GM23338 (cell line): ENCODE results near the gene COL6A3.

Experiments used
- CTCF ChIP-seq, 2 experiments: fragments of 200-600 bp in 1 of 2; sonication (generic) in 1 of 2; conservative IDR thresholded peaks; 2 replicates each; pipeline versions ENCODE4 v1.5.1 to v1.6.1; 2016 to 2017; ENCODE audit warnings: antibody characterized with exemption in 2 of 2, low read depth in 2 of 2, mild to moderate bottlenecking in 2 of 2, moderate library complexity in 1 of 2
- TF ChIP-seq, protein P1 (sequence below): IDR thresholded peaks from one replicate; pipeline ENCODE4 v1.6.1; 2018; ENCODE audit warnings: antibody characterized with exemption; ENCODE audit not compliant: unreplicated experiment

- no peak for TF ChIP-seq CTCF (conservative IDR thresholded peaks at IDR 0.05; ENCODE audit: low read depth in 2 of 2)
- TF ChIP-seq, protein P1, sequence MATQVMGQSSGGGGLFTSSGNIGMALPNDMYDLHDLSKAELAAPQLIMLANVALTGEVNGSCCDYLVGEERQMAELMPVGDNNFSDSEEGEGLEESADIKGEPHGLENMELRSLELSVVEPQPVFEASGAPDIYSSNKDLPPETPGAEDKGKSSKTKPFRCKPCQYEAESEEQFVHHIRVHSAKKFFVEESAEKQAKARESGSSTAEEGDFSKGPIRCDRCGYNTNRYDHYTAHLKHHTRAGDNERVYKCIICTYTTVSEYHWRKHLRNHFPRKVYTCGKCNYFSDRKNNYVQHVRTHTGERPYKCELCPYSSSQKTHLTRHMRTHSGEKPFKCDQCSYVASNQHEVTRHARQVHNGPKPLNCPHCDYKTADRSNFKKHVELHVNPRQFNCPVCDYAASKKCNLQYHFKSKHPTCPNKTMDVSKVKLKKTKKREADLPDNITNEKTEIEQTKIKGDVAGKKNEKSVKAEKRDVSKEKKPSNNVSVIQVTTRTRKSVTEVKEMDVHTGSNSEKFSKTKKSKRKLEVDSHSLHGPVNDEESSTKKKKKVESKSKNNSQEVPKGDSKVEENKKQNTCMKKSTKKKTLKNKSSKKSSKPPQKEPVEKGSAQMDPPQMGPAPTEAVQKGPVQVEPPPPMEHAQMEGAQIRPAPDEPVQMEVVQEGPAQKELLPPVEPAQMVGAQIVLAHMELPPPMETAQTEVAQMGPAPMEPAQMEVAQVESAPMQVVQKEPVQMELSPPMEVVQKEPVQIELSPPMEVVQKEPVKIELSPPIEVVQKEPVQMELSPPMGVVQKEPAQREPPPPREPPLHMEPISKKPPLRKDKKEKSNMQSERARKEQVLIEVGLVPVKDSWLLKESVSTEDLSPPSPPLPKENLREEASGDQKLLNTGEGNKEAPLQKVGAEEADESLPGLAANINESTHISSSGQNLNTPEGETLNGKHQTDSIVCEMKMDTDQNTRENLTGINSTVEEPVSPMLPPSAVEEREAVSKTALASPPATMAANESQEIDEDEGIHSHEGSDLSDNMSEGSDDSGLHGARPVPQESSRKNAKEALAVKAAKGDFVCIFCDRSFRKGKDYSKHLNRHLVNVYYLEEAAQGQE = no peak
These were observed 8.4 kb downstream of the COL6A3 start for GRCh38 chr2:237405605-237406004.
